Gastrocnemius medialis (tissue), 4 donors: Measurements from ENCODE around the gene NPBWR2. TPM values are rescaled to one million over a fixed set of nuclear protein-coding genes. Genes with fewer than 3 reads are reported as not detected.

Experiments
- ATAC-seq, 2 donors: fragments of 150-250 bp; one replicate each; pipeline ENCODE4 v1.9.1; 2016
- DNase-seq, 2 donors: peaks; one replicate each; pipeline ENCODE4 v3.0.0-alpha.2; 2019
- H3K27ac ChIP-seq, 4 donors: fragments of 200-600 bp; sonication (generic); 1 replicate in 1 of 4; 2 replicates in 3 of 4; pipeline ENCODE4 v1.5.1; 2016 to 2018; ENCODE audit warnings: mild to moderate bottlenecking in 2 of 4, moderate library complexity in 1 of 4
- H3K27me3 ChIP-seq, 3 donors: fragments of 200-600 bp; sonication (generic) in 2 of 3; 1 replicate in 1 of 3; 2 replicates in 2 of 3; pipeline versions ENCODE4 v1.5.1 to v1.6.0; 2016 to 2019; ENCODE audit warnings: mild to moderate bottlenecking in 1 of 3, moderate library complexity in 1 of 3
- H3K36me3 ChIP-seq, 2 donors: fragments of 200-600 bp; sonication (generic) in 1 of 2; one replicate each; pipeline ENCODE4 v1.5.1; 2017 to 2018
- H3K4me1 ChIP-seq, 2 donors: fragments of 200-600 bp; sonication (generic) in 1 of 2; one replicate each; pipeline ENCODE4 v1.5.1; 2016 to 2017; ENCODE audit warnings: mild to moderate bottlenecking in 2 of 2
- H3K4me3 ChIP-seq, 4 donors: fragments of 200-600 bp; sonication (generic) in 3 of 4; 1 replicate in 1 of 4; 2 replicates in 3 of 4; pipeline ENCODE4 v1.5.1; 2016 to 2019; ENCODE audit warnings: mild to moderate bottlenecking in 2 of 4
- H3K9me3 ChIP-seq, 3 donors: fragments of 200-600 bp; sonication (generic) in 2 of 3; 1 replicate in 1 of 3; 2 replicates in 2 of 3; pipeline ENCODE4 v1.5.1; 2016 to 2019
- POLR2A ChIP-seq, 2 donors: fragments of 450-650 bp; IDR thresholded peaks; one replicate each; pipeline ENCODE4 v1.6.1; 2017; ENCODE audit warnings: antibody characterized with exemption in 2 of 2, mild to moderate bottlenecking in 2 of 2, moderate library complexity in 2 of 2
- in situ Hi-C, 4 donors: fragments of 200-750 bp; cut with MboI; loops; one replicate each; pipeline versions ENCODE4 v1.15.0 to v1.8.0; 2017; ENCODE audit warnings: low sequenced_read_pairs in 4 of 4
- intact Hi-C: fragments of 100-400 bp; cut with DNase I; formaldehyde crosslinking; loops from one replicate; pipeline ENCODE4 v1.15.1; 2023; ENCODE audit warnings: low total_unique reads
- total RNA-seq, 4 donors: library from RNA; depleted of rRNA; stranded (reverse); fragments of >200 nt; gene quantifications; one replicate each; pipeline versions ENCODE4 v1.1.0 to v1.2.3, GENCODE V29; 2016
- TF ChIP-seq, protein P1 (sequence below), 5 experiments: fragments of 450-650 bp in 3 of 5; fragments of 200-600 bp in 2 of 5; sonication (generic) in 2 of 5; IDR thresholded peaks in 4 of 5; conservative IDR thresholded peaks in 1 of 5; 1 replicate in 4 of 5; 2 replicates in 1 of 5; pipeline ENCODE4 v1.5.1; 2016 to 2019; ENCODE audit warnings: antibody characterized with exemption in 5 of 5, mild to moderate bottlenecking in 3 of 5, moderate library complexity in 3 of 5

The NPBWR2 gene
- total RNA-seq, 4 donors from 2014 or later = not detected

DNA sequence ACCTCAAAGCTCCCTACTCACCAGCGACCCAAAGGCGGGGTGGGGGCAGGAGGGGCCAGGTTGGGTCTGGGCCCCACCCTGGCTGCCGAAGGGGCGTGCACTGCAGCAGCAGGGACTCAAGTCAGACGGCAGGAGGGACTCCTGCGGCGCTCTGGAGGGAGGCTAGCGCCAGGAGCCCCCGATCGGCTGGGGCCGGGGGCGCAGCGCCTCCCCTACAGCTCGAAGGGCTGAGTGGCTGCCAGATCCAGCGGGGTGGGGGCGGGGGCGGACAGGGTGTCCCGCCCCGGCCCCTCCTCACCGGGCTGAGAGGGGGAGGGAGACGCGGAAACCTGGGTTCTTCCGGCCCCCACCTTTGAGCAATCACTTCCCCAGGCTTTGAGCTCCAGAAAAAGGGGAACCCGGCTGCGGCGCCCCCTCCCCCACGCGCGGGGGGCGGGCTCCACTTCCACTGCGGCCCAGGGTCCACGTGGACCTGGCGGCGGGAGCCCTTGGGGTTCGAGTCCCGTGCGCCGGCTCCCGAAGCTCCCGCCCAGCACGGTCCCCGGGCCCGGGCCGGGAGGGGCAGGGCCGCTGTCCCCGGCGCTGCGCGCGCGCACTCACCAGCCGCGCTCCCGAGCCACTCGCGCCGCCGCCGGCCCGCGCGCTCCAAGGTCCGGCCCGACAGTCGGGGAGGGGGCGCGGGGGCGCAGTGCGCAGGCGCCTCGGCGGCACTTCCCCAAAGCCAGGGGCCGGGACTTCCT is 27.9 kb downstream of the NPBWR2 start, which contains the start of gene RGS19:
RGS19 (minus strand) TSS at position 246 of the 740 bp plus-strand sequence. CDS start 2,632 bp downstream, outside the sequence.
- peak; percentile 43 to 56 for DNase-seq
- peaks cover 4 to 16% (median 11%) of the 10 kb centered on the region in 3 donors for H3K27me3 ChIP-seq
- intact Hi-C loops (no loop called here), in situ Hi-C loops (no loop called here)
- peak within 1 kb of the TSS; percentile 68 to 72 (median 69) for H3K27ac ChIP-seq
- peak; percentile 27 to 53 for ATAC-seq
- H3K9me3 ChIP-seq = no peaks in the 10 kb centered on the region
- no peaks in the 10 kb centered on the region for H3K36me3 ChIP-seq
- H3K4me3 ChIP-seq = peak within 1 kb of the TSS; percentile 65 to 88 (median 74)
- TF ChIP-seq, protein P1, sequence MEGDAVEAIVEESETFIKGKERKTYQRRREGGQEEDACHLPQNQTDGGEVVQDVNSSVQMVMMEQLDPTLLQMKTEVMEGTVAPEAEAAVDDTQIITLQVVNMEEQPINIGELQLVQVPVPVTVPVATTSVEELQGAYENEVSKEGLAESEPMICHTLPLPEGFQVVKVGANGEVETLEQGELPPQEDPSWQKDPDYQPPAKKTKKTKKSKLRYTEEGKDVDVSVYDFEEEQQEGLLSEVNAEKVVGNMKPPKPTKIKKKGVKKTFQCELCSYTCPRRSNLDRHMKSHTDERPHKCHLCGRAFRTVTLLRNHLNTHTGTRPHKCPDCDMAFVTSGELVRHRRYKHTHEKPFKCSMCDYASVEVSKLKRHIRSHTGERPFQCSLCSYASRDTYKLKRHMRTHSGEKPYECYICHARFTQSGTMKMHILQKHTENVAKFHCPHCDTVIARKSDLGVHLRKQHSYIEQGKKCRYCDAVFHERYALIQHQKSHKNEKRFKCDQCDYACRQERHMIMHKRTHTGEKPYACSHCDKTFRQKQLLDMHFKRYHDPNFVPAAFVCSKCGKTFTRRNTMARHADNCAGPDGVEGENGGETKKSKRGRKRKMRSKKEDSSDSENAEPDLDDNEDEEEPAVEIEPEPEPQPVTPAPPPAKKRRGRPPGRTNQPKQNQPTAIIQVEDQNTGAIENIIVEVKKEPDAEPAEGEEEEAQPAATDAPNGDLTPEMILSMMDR (IDR thresholded peaks at IDR 0.05 in 4 of 5, conservative IDR thresholded peaks at IDR 0.05 in 1 of 5) = no peak
- TF ChIP-seq POLR2A (IDR thresholded peaks at IDR 0.05) = peak; percentile 11 to 32
- H3K4me1 ChIP-seq = peaks cover 13 to 18% of the 10 kb centered on the region in 2 donors

DNA sequence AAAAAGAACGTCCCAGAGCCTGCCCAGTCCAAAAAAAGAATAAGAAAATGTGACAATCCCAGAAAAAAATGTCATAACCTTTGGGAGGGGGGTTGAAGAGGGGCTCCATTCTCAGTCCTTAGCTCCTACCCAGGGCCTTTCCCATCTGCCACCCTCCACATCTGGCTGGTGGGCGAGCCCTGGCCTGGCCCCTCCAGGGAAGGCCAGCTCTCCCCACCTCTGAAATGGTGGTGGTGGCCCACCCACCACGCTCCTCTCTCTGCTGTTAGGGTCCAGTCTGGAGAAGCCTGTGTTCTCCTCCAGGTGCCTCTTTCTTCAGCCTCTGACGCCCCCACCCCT is 28.5 kb downstream of the NPBWR2 start:
- no peak for TF ChIP-seq POLR2A (IDR thresholded peaks at IDR 0.05)
- TF ChIP-seq, protein P1 (IDR thresholded peaks at IDR 0.05 in 4 of 5, conservative IDR thresholded peaks at IDR 0.05 in 1 of 5) = no peak
- peak overlapping the region; percentile 65 to 88 (median 74) for H3K4me3 ChIP-seq
- H3K27me3 ChIP-seq = peaks cover 0 to 10% (median 6%) of the 10 kb centered on the region in 3 donors
- no peak for DNase-seq
- no peaks in the 10 kb centered on the region for H3K36me3 ChIP-seq
- peak overlapping the region; percentile 64 to 72 (median 68) for H3K27ac ChIP-seq
- ATAC-seq = no peak
- in situ Hi-C loops = no loop called here
- intact Hi-C loops = no loop called here
- H3K9me3 ChIP-seq = no peaks in the 10 kb centered on the region
- H3K4me1 ChIP-seq = peaks cover 13 to 18% of the 10 kb centered on the region in 2 donors

DNA sequence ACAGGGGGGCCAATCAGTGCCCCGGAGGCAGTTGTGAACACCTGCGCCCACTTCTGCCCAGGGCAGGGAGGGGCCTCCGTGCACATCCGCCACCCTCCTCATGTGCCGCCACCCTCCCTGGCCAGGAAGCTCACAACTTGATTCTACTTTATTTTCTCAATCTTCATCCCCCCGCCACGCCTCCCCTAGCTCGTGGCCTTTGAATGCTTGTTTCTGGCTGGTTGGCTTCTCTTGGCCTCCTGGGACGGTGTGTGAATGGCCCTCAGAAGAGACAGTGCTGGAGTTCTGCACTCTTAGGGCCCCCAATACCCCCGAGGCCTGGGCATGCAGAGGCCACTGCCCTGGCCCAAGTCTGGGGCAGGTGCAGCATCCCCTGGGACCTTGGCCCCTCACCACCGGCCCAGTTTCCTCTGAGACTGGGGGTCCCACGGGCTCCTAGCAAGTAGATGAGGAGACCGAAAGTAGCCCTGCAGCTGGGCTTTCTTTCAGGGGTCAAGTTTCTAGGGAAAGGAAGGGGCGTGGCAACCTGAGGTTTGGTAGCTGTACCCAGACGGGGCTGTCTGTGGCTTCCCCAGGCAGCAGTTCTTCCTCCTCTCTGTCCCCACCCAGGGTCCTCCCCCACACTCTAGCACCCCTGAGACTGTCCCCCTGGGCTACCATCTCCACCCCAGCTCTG is 29.4 kb downstream of the NPBWR2 start:
- Histone ChIP-seq H3K4me1 (peaks cover 9 to 15% of the 10 kb centered on the region in 2 donors), H3K9me3 (no peaks in the 10 kb centered on the region), H3K27me3 (peaks cover 0 to 4% (median 3%) of the 10 kb centered on the region in 3 donors), H3K36me3 (no peaks in the 10 kb centered on the region), H3K27ac (peak overlapping the region in 1 of 4 donors; percentile 70), H3K4me3 (peak overlapping the region in 3 of 4 donors; percentile 72 to 88 (median 76))
- no peak for TF ChIP-seq POLR2A (IDR thresholded peaks at IDR 0.05)
- TF ChIP-seq, protein P1 (IDR thresholded peaks at IDR 0.05 in 4 of 5, conservative IDR thresholded peaks at IDR 0.05 in 1 of 5) = no peak
- intact Hi-C loops = no loop called here
- DNase-seq = no peak
- ATAC-seq = no peak
- in situ Hi-C loops = no loop called here

DNA sequence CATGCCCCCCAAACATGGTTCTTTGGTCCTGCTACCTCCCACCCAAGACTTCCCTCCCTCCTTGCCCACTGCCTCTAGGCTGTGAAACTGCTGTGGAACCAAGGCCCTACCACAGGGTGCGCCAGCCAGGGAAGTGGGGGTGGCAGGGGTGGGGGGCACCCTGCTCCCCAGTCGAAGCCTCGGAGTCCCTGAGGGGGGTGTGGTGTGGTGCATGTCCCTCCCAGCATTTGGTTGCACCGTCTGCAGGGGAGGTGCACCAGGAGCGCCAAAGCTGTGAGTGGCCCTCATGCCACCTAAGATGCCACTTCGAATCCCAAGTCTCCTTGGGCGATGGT is 29.9 kb downstream of the NPBWR2 start:
- ATAC-seq (no peak), DNase-seq (no peak)
- intact Hi-C loops = no loop called here
- Histone ChIP-seq H3K36me3 (no peaks in the 10 kb centered on the region), H3K9me3 (no peaks in the 10 kb centered on the region), H3K4me1 (peaks cover 9 to 15% of the 10 kb centered on the region in 2 donors), H3K27me3 (peaks cover 0 to 3% (median 0%) of the 10 kb centered on the region in 3 donors), H3K27ac (no peak overlapping the region), H3K4me3 (peak overlapping the region in 1 of 4 donors; percentile 76)
- in situ Hi-C loops = no loop called here
- TF ChIP-seq POLR2A (IDR thresholded peaks at IDR 0.05) = no peak
- TF ChIP-seq, protein P1 (IDR thresholded peaks at IDR 0.05 in 4 of 5, conservative IDR thresholded peaks at IDR 0.05 in 1 of 5) = no peak
